ENCODE measurements around the gene MSANTD7.
"Not testable (repeated sequence)": the region's sequence is repeated elsewhere in the genome, so short reads cannot be mapped to it uniquely, and the experiment has no call there.

MSANTD7 gene, protein sequence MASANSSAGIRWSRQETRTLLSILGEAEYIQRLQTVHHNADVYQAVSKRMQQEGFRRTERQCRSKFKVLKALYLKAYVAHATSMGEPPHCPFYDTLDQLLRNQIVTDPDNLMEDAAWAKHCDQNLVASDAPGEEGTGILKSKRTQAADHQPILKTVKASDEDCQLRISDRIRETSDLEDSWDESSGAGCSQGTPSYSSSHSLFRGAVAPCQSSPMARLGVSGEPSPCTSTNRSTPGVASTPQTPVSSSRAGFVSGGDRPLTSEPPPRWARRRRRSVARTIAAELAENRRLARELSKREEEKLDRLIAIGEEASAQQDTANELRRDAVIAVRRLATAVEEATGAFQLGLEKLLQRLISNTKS

DNA sequence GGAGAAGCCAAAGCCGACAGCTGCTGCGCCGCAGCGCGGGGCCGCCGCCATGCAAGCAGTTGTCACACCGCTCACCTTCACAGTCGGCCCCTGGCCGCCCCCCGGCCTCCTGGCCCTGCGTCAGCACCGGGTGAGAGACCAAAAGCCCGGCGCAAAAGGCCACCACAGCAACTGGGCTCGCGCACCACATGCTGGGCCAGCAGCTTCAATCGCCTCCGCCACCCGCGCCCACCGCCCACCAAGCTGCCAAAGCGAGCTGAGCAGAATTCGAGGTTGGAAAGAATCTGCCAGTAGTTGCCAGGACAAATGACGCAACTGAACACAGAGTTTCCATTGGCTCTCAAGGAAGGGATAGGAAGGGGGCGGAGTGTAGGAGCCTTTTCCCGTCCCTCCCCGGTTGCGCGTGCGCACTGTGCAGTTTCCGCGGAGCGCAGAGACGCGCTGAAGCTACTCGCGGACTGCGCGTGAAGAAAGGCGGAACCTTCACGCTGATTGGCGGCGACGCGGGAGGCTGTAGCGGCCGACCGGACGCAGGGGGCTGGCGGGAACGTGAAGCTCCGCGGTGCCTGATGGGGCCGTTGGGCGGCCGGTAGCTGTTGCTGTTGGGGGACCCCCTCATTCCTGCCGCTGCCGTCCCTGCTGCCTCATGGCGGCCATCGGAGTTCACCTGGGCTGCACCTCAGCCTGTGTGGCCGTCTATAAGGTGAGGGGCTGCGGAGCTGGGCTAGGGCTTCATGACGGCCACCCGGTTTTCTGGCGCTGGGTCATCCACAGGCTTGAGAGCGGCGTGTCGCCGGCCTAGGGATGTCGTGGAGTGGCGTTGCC, at the start of gene MSANTD7, which contains the start of the genes CDNF and HSPA14:
TSS of gene MSANTD7 (plus strand) at position 550 of the 825 bp plus-strand sequence. CDS start 3,979 bp downstream, outside the sequence.
TSS of gene CDNF (minus strand) at position 281 of the 825 bp plus-strand sequence. CDS start at position 190, 91 bp downstream.
TSS of gene HSPA14 (plus strand) at position 550 of the 825 bp plus-strand sequence. CDS start at position 647, 97 bp downstream.
- peak; percentile 98 for DNase-seq

DNA sequence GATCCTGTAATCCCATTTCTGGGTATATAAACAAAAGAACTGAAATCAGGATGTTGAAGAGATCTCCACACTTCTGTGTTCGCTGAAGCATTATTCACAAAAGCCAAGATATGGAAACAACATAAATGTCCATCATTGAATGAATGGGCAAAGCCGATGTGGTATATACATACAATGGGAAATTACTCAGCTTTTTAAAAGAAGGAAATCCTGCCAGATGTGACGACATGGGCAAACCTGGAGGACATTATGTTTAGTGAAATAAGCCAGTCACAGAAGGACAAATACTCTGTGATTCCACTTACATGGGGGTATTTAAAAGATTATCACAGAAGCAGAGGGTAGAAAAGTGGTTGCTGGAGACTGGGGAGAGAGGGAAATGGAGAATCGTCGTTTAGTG, 39.5 kb upstream of the MSANTD7 start:
- no peak for DNase-seq

DNA sequence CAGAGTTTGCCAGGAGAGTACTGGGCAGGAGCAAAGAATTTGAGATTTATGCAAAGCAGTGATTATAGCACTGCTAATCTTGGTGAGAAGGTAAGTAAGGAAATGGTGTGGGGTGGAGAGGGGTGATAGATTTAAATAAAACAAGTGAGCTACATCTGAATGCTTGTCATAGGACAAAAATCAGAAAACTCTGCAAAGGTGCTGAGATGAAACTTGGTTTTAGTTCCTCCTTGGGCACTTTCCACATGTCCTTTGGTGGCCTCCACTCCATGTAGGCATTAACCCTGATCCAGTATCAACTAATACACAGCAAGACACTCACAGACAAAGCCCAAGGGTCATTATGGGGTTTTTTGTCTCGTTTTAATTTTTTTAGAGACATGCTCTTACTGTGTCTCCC, 37.7 kb upstream of the MSANTD7 start:
- no peak for DNase-seq

DNA sequence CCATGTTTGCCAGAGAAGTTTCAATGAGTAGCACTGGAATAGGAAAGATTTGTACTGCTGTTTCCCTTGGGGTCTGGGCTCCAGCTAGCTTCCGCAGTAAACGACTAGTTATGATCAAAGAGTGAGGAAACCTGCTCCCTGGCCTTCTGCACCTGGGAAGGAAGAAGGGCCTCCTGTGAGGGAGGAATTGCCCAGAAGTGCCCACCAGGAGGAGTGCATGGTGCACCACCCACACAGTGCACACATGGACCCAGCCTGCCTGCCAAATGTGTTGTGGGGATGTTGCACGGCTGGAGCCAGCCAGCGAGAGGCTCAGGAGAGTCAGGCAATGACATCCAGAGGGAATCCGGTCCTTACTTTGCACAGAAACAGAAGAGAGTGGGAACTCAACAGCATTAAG, 36.4 kb upstream of the MSANTD7 start:
- DNase-seq: no peak

DNA sequence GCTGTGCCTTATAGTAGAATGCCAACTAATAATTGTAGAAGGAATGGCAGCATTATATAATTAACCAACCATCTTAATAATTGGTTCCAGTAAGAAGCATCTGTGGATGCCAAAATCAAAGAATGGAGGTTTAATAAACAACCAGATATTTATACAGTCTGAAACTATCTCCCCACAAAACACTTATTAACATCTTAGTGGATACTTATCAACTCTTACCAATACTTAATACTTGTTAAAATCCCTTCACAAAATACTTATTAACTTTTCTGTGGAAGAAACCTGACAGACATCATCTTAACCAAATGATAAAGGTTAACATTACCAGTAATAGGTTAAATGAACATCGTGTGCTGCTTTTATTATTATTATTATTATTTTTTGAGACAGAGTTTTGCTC, 34.3 kb upstream of the MSANTD7 start:
- no peak for DNase-seq

DNA sequence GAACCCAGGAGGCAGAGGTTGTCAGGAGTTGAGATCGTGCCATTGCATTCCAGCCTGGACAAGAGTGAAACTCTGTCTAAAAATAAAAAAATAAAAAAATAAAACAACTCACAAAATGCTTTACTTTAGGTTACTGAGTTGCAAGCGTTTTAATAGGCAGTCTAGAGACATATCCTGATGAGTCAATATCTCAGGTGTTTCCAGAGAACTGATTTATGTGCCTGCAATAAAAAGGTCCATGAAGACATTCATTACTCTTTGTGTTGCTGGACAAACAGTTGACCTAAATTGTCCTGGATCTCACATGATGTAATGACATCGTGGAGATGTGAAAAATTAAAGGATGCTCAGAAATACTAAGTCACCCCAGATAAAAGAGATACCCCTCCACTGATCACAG, 31.8 kb upstream of the MSANTD7 start:
- no peak for DNase-seq

DNA sequence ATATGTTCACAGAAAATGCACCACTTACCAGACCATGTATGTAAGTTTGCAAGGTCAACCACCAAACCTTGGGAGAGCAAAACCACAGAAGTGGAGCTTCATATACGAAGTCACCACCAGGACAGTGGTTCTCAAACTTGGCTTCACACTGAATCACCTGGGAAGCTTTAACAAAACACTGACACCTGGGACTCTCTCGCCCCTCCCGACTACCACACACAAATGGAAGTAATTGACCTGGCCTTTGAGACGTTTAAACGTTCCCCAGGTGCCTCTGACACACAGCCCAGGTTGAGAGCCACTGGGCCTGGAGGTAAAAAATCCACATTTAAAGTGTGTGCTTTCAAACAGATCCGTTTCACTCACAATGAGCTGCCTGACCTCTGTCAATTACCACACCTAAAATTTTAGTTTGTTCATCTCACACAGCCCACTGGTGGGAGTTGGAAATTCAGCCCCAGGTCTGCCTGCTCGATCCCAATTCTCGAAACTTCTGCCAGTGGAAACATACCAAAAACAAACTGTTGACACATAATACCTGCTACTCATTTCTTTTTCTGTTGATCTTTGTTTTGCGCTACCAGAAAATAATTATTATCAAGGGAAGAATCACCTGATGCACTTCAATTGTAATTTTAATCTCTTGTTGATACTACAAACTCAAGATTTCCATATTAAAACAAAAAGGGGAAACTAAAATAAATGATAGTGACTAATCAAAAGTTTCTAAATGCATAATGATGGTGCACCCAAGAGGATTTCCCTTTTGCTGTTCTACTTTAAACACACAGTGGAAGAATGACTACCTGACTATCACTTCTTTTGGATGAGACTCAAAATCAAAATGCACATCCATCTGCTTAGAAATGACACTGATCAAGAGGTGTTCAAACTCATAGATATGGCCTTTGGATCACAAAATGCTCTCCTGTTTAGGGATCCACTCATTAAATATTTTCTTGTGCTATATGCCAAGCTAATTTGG, 26.8 kb upstream of the MSANTD7 start:
- no peak for DNase-seq

DNA sequence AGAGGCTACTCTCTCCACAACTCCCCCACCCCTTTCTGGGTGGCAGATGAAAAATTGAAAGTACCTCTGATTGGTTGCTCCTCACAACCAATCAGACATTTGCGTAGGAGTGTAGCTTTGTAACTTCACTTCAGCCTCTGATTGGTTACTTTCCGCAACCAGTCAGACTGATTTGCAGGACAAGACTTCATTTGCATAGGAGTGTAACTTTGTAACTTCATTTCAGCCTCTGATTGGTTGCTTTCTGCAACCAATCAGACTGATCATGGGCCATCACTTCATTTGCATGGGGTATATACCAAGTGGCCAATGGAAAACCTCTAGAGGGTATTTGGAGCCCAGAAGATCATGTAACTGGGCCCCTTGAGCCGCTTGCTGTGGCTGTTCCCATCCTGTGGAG, 25.8 kb upstream of the MSANTD7 start:
- DNase-seq: no peak

DNA sequence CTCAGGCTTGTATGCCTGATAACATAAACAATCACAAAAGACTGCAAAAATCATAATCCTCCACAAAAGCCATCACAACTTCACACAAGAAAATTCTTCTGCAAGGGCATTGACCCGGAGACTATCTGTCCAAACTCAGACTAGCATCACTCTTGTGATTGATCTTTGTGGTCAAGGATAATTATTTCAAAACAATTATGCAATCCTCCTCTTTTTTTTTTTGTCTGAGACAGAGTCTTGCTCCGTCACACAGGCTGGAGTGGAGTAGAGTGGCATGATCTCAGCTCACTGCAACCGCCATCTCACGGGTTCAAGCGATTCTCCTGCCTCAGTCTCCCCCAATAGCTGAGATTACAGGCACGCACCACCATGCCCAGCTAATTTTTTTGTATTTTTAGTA, 22.4 kb upstream of the MSANTD7 start:
- DNase-seq: no peak

DNA sequence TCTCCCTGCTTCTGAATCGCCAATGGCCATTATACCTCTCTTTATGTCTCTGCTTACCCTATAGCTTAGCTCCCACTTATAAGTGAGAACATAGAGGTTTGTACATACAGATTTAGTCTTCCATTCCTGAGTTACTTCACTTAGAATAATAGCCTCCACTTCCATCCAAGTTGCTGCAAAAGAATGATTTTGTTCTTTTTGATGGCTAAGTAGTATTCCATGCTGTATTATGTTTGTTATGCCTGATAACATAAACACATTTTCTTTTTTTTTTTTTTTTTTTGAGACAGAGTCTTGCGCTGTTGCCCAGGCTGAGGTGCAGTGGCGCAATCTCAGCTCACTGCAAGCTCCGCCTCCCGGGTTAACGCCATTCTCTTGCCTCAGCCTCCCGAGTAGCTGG, 21.4 kb upstream of the MSANTD7 start:
- DNase-seq: not testable (repeated sequence)

DNA sequence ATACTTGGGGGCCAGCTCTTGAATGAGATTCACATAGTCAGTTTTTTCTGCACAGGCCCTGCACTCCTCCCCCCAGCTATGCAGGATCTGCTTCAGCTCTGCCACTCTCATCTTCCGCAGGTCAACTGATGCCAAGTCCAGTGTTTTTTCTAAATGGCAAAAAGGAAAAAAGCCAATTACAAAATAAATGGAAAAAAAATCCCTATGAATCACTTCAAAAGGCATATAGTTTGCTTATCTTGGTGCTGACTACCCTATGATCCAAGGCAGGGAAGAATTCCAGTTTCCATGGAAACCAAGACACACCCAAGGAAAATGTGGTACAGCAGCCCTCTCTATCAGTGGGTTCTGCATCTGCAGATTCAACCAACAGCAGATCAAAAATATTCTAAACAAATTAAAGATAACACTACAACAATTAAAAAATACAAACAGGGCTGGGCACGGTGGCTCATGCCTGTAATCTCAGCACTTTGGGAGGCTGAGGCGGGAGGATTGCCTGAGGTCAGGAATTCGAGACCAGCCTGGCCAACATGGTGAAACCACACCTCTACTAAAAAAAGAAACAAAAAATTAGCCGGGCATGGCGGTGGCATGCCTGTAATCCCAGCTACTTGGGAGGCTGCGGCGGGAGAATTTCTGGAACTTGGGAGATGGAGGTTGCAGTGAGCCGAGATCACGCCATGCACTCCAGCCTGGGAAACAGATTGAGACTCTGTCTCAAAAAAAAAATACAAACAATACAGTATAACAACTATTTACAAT, 17.9 kb upstream of the MSANTD7 start:
- no peak for DNase-seq

DNA sequence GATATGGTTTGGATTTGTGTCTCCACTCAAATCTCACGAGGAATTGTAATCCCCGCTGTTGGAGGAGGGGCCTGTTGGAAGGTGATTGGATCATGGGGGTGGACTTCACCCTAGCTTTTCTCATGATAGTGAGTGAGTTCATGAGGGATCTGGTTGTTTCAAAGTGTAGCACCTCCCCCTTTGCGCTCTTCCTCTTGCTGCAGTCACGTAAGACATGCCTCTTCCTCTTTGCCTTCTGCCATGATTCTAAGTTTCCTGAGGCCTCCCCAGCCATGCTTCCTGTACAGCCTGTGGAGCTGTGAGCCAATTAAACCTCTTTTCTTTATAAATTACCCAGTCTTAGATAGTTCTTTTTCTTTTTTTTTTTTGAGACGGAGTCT, 17.3 kb upstream of the MSANTD7 start:
- no peak for DNase-seq

DNA sequence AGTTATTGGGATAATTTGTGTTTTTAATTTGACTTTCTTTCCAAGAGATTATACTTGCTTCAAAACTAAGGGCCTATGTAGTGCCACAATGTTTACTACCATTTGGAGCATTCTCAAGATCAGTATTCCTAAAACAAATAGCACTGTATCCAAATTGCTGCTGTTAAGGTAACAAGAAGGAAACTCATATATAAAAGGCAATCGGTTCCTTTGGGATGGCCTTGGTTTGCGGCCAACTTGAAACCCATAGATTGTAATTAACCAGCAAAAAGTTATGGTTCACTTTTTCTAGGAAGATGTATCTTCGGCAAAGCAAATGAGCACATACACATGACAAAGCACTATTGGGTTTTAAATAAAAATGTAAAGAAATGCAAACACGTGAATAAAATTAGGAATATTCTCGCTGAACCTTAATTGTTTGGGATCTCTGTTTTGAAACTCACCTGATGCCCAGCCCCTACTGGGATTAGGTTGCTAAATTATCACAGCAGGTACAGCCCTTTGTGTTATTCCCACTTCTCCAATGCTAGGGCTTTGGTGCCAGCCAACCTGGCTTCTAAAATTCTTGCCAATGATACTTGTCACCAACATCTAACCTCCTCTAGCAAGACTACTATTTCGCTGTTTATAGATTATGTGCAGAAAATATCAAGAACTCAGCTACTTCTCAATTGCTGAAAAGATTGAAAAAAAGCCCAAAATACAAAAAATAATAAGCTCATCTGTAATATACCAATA, 16.3 kb upstream of the MSANTD7 start:
- DNase-seq: no peak

DNA sequence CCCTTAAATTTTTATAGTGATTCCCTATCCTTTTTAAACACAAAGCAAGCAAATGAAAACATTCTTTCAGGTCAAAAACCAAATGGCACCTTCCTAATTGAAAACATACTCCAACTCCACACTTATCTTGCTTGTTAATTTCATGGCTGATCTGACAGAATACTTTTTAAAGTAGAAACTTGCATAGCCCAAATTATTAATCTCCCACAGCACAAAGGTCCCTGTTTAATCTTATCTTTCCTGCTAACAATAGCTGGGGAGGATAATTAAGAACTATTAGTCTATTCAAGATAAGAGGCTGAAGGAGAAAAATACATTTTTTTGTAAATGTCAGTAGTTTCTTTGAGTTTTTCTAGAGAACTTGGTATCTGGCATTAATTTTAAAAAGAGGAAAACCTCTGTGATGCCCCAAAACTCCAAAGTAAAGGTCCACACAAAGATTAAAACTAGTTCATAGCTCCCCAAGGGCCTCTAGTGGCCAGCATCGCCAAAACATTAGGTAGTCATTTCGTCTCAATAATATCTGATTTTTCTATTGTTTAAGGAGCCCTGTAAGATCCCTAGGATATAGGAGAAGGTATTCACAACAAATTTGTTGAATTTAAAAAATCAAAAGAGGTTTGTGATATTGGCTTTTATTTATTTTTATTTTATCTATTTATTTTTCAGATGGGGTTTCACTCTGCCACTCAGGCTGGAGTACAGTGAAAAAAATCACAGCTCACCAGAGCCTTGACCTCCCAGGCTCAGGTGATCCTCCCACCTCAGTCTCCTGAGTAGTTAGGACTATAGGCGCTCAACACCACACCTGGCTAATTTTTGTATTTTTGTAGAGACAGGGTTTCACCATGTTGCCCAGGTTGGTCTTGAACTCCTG, 15.0 kb upstream of the MSANTD7 start:
- DNase-seq: peak; percentile 18

DNA sequence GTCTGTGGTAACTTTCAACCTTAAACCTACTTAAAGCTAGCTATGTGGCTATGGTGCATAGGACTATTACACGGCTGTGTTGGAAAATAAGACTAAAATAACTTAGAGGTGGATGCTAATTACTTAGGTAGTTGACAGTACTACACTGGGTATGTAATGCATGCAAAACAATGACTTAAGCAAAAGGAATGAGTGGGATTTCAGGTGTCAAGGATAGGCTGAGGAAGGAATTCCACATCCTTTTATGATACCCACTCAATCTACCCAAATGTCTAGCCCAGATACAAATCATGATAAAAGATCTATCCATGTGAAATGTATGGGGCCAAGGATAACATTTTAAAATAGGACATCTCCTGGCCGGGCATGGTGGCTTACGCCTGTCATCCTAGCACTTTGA, 14.1 kb upstream of the MSANTD7 start:
- no peak for DNase-seq

DNA sequence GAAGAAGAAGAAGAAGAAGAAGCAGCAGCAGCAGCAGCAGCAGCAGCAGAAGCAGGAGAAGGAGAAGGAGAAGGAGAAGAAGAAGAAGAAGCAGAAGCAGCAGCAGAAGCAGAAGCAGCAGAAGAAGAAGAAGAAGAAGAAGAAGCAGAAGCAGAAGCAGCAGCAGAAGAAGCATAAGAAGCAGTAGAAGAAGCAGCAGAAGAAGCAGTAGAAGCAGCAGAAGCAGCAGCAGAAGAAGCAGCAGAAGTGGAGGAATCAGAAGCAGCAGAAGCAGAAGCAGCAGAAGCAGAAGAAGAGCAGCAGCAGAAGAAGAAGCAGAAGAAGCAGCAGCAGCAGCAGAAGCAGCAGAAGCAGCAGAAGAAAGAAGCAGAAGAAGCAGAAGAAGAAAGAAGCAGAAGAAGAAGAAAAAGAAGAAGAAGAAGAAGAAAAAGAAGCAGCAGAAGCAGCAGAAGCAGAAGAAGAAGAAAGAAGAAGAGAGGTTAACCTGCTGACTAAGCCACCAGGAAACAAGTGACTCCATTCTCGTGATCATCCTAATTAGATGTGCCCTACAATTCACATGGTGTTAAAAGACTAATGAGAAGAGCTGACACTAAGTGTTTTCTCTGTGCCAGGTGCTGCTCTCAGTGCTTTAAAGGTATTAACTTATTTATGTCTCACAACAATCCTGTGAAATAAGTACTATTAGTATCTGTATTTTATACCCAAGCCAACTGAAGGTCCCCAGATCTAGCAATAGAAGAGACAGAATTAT, 11.9 kb upstream of the MSANTD7 start:
- no peak for DNase-seq

DNA sequence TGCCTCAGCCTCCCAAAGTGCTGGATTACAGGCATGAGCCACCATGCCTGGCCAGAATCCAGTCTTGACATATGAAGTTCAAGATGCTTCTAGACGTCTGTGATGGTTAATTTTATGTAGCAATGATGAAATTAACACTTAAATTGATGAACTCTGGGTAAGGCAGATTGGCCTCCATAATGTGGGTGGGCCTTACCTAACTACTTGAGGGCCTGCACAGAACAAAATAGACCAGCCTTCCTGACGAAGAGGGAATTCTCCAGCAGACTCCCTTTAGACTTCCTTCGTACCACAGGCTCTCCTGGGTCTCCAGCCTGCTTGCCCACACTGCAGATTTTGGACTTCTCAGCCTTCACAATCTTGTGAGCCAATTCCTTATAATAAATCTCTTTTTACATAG, 5.0 kb upstream of the MSANTD7 start:
- DNase-seq: no peak

DNA sequence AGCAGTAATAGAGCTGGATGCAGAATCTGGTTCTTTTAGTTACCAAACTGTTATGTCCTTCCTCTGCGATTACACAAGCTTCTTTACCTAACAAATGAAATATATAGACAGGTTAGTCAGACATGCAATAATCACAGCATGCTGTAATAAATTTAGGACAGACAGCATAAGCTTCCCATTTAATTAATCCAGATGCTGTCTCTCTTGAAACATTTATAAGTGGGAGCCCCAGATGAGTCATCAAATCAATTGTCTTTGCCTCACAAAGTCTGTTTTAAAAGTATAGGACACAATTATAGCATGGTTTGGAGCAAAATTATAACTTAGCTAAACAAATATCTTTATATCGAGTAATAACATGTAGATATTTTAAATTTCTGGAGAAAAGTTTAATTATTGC, 1.9 kb upstream of the MSANTD7 start:
- DNase-seq: no peak

DNA sequence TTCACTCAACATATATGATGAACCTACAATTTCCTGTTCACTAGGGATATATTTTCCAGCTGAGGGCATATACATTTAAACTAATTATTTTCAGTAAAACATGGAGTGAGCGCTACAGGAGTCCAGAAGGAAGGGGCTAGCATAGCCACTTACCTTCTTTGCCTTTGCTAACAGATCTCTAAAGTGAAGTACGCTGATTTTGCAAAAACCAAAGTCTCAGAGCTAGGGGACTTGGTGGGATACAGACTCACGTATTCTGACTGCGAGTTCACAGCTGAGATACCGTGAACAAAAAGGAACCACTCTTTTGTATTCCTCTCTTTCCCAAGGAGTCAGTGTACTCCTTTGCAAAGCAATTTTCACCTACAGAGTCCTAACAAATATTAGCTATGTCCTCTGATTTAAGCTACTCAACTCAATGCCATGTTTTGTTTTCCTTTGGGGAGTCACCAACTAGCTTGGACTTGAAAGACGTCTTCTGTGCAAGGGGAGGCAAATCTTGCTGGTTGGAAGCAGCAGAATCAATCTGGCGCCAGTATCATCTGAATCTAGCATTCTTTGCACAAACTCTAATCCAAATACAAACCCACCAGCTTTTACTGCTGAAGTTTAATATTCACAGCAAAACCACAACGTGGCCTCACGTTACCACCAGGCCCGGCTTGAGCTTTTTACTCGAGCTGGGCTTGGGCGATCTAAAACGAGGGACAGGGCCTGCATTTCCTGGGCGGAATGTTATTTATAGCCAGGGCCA, 926 bp upstream of the MSANTD7 start:
- DNase-seq: no peak
